Measurements from ENCODE around the gene IDS.
A peak's percentile ranks its signal among the peaks of the same experiment; 100 is the strongest.
"Not testable (repeated sequence)": the region's sequence is repeated elsewhere in the genome, so short reads cannot be mapped to it uniquely, and the experiment has no call there.

IDS gene

GRCh38 chrX:149504915-149505651 lies at the start of gene IDS:
TSS of gene IDS (minus strand) at chrX:149505306. CDS start at chrX:149505137, 169 bp downstream.
- peak in 55 of 56 donors; percentile 4 to 90 (median 68) for DNase-seq

GRCh38 chrX:149551939-149552248 lies 46.8 kb upstream of the IDS start:
- not testable (repeated sequence) for DNase-seq

GRCh38 chrX:149551245-149551938 lies 46.3 kb upstream of the IDS start:
- not testable (repeated sequence) for DNase-seq

GRCh38 chrX:149550454-149550853 lies 45.3 kb upstream of the IDS start:
- DNase-seq: not testable (repeated sequence)

- DNase-seq: not testable (repeated sequence)
Measured at GRCh38 chrX:149549701-149550100, 44.6 kb upstream of the IDS start, which contains the start of gene HSFX3. TSS of gene HSFX3 (minus strand) at chrX:149549924. CDS start at chrX:149549852, 72 bp downstream.

GRCh38 chrX:149547782-149548181 lies 42.7 kb upstream of the IDS start:
- DNase-seq: not testable (repeated sequence)

DNA sequence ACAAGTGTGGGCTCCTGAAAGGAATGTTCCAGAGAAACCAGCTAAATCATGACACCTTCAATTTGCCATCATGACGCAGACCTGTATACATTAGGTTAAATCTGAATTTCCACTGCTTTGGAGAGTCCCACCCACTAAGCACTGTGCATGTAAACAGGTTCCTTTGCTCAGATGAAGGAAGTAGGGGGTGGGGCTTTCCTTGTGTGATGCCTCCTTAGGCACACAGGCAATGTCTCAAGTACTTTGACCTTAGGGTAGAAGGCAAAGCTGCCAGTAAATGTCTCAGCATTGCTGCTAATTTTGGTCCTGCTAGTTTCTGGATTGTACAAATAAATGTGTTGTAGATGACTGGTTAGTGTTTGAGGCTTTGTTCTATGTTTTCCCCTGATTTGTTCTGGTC lies 41.9 kb upstream of the IDS start:
- DNase-seq: not testable (repeated sequence)

DNA sequence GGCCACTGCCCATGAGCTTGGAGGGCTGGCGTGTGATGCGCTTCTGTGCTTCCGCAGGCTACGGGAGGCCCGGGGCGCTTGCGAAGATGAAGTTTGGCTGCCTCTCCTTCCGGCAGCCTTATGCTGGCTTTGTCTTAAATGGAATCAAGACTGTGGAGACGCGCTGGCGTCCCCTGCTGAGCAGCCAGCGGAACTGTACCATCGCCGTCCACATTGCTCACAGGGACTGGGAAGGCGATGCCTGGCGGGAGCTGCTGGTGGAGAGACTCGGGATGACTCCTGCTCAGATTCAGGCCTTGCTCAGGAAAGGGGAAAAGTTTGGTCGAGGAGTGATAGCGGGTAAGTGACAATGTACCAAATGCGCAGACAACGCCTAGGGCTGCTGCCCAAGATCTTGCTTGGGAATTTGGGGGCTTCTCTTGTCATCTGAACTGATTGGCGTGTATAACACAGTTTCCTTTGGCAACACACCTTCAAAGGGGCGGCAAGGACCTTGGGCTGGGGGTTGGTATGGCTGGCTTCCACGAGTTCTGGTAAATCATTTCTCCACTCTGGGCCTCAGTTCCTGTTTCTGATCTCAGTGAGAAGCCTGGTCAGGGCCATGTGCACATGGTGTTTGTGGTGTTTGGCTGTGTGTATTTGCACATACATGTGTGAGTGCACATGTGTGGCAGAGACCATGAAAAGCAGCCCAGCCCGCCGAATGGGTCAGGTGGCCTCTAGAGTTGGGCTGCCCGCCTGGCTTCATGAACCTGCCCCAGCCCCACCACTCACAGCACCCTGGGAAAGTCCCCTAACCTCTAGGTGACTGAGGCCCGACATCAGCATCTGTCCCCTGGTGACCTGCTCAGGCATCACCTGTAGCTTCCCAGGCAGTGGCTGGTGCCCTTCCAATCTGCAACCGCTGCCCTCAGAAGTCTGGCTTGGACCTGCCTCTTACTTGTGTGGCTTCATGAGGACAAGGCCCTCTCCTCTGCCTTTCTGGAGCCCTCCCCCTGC lies 40.7 kb upstream of the IDS start:
- DNase-seq: peak in 1 of 56 donors; percentile 0

DNA sequence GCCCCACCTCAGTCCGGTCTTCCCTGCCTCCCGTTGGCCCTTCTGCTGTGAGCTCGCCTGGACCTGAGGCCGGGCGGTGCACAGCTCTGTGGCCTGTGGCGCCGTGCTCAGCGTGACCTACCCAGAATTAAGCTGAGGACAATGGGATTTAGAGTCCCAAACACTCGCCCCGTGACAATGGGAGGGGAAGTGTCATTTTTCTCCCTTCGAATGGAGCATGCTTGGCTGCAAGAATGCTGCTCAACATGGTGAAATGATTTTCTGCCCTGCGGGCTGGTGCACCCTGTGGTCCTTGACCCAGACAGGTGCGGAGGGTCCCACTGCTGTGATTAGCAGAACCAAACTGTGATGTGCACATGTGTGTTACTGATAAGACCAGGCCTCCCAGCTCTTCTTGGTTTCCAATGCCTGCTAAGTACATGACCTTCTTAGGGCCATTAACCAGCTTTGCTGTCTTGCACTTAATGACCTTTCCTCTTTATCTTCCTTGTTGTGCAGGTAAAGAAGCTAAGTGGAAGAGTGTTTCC lies 36.5 kb upstream of the IDS start:
- no peak for DNase-seq

DNA sequence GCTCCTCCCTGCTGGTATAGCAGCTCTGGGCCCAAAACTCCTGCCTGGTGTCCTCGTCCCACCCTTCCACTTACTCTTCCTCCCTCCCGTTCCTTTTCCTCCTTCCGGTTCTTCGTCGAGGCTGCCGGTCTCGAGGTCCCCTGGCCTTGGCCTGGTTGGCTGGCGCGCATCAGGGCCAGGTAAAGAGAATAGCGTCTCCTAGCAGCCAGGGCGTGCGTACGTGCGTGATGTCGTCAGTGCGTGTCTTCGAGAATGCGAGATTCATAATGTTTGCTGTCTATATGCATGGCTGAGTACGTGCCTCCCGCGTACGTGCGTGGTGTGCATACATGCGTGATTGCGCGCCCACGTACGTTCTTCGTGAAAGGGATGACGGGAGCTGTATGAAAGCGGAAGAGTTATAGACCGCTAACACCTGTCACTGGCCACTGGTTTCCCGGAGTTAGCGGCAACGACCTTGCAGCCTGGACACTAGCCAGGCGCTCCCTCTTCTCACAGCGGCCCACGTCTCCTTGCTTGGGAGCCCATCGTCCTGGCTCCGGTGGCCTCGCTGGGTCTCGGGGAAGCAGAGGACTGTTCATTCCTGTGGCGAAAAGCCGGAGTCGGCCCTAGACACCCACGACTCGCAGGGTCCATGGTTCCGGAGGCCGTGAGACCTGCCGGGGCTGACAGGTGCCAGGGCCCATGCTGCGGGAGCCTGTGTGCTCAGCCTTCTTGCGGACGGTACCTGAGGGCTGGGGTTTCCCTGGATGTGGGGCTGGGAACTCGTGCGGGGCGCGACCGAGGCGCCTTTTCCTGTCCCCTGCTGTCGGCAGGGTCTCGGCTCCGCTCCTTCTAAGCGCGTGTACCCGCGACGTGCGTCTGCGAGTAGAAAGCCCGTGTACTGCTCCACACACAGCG lies 35.8 kb upstream of the IDS start, which contains the start of gene EOLA1:
EOLA1 (plus strand) TSS at position 392 of the 900 bp plus-strand sequence. CDS start 4,619 bp downstream, outside the sequence.
- DNase-seq: peak in 52 of 56 donors; percentile 2 to 94 (median 79)

DNA sequence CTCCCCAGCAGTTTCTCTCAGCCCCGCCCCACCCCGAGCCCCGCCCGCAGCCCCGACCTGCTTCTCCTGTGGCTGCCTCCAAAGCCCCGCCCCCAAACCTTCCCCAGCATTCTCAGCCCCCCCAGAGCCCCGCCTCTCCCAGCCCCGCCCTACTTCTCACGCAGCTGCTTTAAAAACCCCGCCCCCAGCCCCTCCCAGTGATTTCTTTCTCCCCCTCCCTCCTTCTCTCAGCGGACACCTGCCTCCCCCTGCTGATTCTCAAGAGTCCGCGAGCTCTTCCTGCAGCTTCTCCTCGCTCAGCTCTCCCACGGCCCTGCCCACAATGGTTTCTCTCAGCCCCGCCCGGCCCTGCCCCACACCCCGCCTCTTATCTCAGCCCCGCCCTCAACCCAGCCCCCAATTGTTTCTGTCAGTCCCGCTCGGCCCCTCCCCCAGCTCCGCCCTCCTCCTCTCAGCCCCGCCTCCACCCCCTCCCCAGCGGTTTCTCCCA lies 35.1 kb upstream of the IDS start:
- peak in 55 of 56 donors; percentile 36 to 94 (median 82) for DNase-seq

DNA sequence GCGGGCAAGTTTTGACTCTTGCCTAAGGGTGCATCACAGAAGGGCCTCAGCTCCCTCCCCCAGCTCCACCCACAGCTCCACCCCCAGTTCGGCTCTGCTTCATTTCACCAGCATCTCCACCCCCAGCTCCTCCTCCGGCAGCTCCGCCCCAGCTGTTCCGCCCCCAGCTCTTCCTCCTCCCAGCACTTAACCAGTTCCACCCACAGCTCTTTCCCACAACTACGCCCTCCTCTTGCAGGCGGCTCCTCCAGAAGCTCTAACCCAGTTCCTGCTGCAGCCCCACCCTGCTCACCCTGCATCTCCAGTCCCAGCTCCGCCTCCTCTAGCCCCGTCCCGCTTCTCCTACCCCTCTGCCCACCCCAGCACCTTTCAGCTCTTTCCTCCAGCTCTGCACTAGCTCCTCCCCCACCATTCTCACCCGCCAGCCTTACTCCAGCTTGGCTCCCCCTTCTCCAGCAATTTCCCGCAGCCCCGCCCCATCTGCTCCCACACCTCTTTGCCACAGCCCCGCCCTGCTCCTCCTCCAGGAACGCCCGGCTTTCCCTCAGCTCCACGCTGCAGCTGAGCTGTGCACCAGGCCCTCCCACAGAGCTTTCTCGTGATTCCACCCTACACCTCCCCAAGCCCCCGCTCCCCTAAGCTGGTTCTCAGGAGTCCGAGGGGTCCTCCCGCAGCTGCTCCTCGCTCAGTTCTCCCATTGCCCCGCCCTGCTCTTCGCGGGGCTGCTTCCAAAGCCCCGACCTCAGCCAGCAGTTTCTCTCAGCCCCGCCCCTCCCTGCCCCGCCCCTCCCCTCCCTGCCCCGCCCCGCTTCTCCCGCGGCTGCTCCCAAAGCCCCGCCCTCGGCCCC lies 34.4 kb upstream of the IDS start:
- peak; percentile 11 to 92 (median 77) for DNase-seq

DNA sequence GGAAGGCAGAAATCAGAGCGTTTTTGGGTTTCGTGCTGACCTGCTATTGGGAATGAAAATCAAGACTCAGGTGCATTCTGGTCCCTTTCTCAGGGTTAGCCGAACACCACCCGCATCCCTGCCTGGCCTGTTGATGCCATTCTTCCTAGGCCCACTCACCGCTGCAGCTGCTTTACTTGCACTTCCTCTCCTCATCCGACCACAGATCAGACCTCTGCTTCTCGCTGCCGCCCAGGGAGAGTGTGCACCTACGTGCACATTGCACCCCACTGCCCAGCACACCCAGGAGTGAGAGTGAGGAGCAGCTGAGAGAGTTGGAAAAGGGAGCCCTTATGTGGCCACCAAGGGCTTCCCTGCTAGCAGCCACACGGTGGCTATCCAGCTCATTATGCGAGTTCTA lies 32.4 kb upstream of the IDS start:
- not testable (repeated sequence) for DNase-seq

DNA sequence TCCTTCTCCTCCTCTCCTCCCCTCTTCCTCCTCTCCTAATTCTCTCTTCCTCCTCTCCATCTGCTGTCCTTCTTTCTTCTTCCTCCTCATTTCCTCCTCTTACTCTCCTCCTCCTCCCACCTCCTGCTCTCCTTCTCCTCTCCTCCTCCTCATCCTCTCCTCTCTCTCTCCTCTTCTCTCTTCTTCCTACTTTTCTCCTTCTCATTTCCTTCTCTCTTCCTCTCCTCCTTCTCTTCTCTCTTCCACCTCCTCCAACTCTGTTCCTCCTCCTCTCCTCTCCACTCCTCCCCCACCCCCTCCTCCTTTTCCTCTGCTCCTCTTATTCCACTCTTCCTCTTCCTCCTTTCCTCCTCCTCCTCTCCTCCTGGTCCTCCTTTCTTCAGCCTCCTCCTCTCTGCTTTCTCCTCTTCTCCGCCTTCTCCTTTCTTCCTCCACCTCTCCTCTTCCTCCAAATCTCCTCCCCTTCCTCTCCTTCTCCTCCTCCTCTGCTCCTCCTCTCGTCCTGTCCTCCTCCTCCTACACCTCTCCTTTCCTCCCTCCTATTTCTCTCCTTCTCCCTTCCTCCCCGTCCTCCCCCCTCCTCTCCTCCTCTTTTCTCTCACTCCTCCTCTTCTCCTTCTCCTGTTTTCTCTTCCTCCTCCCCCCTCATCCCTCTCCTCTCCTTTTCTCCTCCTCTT lies 30.0 kb upstream of the IDS start:
- DNase-seq: not testable (repeated sequence)

DNA sequence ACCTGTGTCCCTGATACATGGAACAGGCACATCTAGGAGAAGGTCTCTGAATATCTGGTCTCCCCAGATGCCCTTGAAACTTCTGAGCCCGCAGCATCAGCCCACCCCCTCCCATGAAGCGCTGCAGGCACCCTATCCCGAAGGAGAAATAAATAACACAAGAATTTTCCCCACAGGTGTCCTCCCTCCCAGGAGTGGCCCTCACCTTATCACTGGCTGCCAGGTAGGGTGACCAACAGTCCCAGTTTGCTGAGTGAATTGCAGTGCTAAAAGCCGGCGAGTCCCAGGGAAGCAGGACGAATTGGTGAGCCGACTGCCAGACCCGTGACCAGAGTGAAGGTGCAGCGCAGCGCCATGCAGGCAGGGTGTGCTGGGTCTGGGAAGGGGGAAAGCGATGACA lies 28.9 kb upstream of the IDS start:
- DNase-seq: not testable (repeated sequence)

GRCh38 chrX:149532868-149533267 lies 27.8 kb upstream of the IDS start:
- not testable (repeated sequence) for DNase-seq

DNA sequence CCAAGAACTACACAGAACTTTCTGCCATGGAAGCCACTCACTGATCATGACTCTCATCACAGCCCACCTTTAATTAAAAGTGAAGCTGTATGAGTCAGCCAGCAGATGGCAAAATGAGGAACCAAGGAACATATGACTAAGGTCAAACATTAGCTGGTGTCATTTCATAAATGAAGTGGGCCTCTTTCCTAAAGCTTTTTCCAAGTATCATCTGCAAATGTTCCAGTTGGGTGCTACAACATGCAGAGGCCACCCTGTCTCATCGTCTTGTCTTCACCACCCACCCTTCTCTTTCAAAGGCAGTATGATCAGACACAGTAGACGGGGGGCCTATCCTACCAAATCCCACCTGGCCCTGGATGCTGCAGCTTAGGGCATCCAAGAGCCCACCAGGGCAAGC lies 26.5 kb upstream of the IDS start:
- DNase-seq: no peak

- no peak for DNase-seq
Measured at GRCh38 chrX:149528381-149528780, 23.3 kb upstream of the IDS start.
